Smooth muscle cell (in vitro differentiated cells): ENCODE results near the gene C16orf87. TPM values are rescaled to one million over a fixed set of nuclear protein-coding genes. Genes with fewer than 3 reads are reported as not detected.

Experiments
- DNase-seq: peaks from one replicate; lab custom pipeline; 2025; ENCODE audit not compliant: unreplicated experiment; lab: John Stamatoyannopoulos, UW
- H2AFZ ChIP-seq: fragments of 200-600 bp; sonication (generic); 2 replicates; pipeline ENCODE4 v1.6.0; 2016; ENCODE audit warnings: antibody characterized with exemption, low read depth, mild to moderate bottlenecking
- H3F3A ChIP-seq: fragments of 200-600 bp; sonication (generic); 2 replicates; pipeline ENCODE4 v1.6.0; 2017; ENCODE audit warnings: antibody characterized with exemption, low read depth
- H3K27ac ChIP-seq: fragments of 200-600 bp; sonication (generic); 2 replicates; pipeline ENCODE4 v1.5.1; 2016; ENCODE audit warnings: low read depth, mild to moderate bottlenecking
- H3K27me3 ChIP-seq: fragments of 200-600 bp; sonication (generic); 2 replicates; pipeline ENCODE4 v1.6.1; 2016; ENCODE audit warnings: low read depth, mild to moderate bottlenecking
- H3K36me3 ChIP-seq: fragments of 200-600 bp; sonication (generic); 2 replicates; pipeline ENCODE4 v1.5.1; 2016; ENCODE audit warnings: low read depth
- H3K4me1 ChIP-seq: fragments of 200-600 bp; sonication (generic); 2 replicates; pipeline ENCODE4 v1.5.1; 2016; ENCODE audit warnings: low read depth
- H3K4me2 ChIP-seq: fragments of 200-600 bp; sonication (generic); 2 replicates; pipeline ENCODE4 v1.6.0; 2016; ENCODE audit warnings: mild to moderate bottlenecking
- H3K4me3 ChIP-seq: fragments of 200-600 bp; sonication (generic); 2 replicates; pipeline ENCODE4 v1.5.1; 2016; ENCODE audit warnings: mild to moderate bottlenecking
- H3K79me2 ChIP-seq: fragments of 200-600 bp; sonication (generic); 2 replicates; pipeline ENCODE4 v1.6.0; 2016; ENCODE audit warnings: low read depth, mild to moderate bottlenecking
- H3K9ac ChIP-seq: fragments of 200-600 bp; sonication (generic); 2 replicates; pipeline ENCODE4 v1.6.0; 2016; ENCODE audit warnings: low read depth
- H3K9me3 ChIP-seq: fragments of 200-600 bp; sonication (generic); replicated peaks from 2 replicates; pipeline ENCODE4 v1.5.1; 2016; ENCODE audit warnings: low read depth
- H4K20me1 ChIP-seq: fragments of 200-600 bp; sonication (generic); 2 replicates; pipeline ENCODE4 v1.6.0; 2016; ENCODE audit warnings: low read depth
- WGBS: methylation state at CpG from one replicate; pipeline ENCODE4 v1.1.7; 2016; ENCODE audit warnings: low lambda C conversion rate; 5-methylcytosine and 5-hydroxymethylcytosine counted together
- polyA plus RNA-seq: library from polyadenylated mRNA; unstranded; fragments of >200 nt; fragmentation: Nextera tagmentation; extraction: Ambion mirVana; gene quantifications from 2 replicates; pipeline ENCODE4 v1.2.1, GENCODE V29; 2016
- total RNA-seq: library from RNA; depleted of rRNA; stranded (reverse); fragments of >200 nt; gene quantifications from 2 replicates; pipeline ENCODE4 v1.2.3, GENCODE V29; 2014
- TF ChIP-seq, protein P1 (sequence below): fragments of 200-600 bp; sonication (generic); IDR thresholded peaks from 2 replicates; pipeline ENCODE4 v1.5.1; 2017; ENCODE audit warnings: borderline replicate concordance, mild to moderate bottlenecking, antibody characterized with exemption; ENCODE audit not compliant: insufficient read depth, poor library complexity, severe bottlenecking

The C16orf87 gene
- total and polyA plus RNA-seq, 2 experiments from 2014 or later: 19.6 to 21.5 TPM

DNA sequence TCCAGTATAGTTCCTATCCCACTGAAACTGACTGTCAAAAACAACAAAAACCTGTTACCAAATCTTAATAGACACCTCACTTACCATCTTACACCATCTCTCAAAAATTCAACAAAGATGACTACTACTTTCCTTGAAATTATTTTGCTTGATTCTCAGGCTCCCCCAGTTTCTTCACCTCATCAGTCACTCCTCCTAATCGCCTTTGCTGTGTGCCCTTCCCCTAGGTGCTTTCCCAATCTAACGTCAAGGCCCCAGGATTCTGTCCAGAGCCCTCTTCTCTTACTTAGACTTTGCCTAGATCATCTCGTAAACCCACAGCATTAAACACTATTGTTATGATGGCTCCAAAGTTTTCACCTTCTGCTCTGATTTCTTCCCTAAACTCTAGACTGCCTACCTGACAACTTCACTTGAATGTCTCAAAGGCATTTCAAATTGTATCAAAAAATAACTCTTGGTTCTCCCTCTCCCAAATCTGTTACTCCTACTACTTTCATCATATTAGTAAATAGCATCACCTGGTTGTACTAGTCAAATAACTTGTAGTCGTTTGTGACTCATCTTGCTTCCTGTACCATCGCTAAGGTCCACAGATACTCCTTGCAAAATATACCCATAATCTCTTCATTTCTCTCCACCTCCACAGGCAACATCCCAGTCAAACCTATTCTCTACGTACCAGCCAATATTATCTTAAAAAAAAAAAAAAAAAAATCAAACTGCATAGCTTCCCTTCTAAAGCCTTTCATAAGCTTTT is 18.0 kb downstream of the C16orf87 start:
- no peak overlapping the region for H3K4me3 ChIP-seq
- no peaks in the 10 kb centered on the region for H3K36me3 ChIP-seq
- peaks cover 89% of the 10 kb centered on the region for H3K79me2 ChIP-seq
- H4K20me1 ChIP-seq: peaks cover 83% of the 10 kb centered on the region
- H3K9me3 ChIP-seq: peaks cover 8% of the 10 kb centered on the region
- no peaks in the 10 kb centered on the region for H3K27me3 ChIP-seq
- H3K9ac ChIP-seq: no peak overlapping the region
- no peak for DNase-seq
- H3K4me2 ChIP-seq: no peak overlapping the region
- H3K27ac ChIP-seq: no peak overlapping the region
- H3K4me1 ChIP-seq: no peaks in the 10 kb centered on the region
- TF ChIP-seq, protein P1, sequence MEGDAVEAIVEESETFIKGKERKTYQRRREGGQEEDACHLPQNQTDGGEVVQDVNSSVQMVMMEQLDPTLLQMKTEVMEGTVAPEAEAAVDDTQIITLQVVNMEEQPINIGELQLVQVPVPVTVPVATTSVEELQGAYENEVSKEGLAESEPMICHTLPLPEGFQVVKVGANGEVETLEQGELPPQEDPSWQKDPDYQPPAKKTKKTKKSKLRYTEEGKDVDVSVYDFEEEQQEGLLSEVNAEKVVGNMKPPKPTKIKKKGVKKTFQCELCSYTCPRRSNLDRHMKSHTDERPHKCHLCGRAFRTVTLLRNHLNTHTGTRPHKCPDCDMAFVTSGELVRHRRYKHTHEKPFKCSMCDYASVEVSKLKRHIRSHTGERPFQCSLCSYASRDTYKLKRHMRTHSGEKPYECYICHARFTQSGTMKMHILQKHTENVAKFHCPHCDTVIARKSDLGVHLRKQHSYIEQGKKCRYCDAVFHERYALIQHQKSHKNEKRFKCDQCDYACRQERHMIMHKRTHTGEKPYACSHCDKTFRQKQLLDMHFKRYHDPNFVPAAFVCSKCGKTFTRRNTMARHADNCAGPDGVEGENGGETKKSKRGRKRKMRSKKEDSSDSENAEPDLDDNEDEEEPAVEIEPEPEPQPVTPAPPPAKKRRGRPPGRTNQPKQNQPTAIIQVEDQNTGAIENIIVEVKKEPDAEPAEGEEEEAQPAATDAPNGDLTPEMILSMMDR: no peak
- H3F3A ChIP-seq: no peaks in the 10 kb centered on the region
- no peak overlapping the region for H2AFZ ChIP-seq
- WGBS: 85% methylated on average over 6 of the region's 6 CpGs

DNA sequence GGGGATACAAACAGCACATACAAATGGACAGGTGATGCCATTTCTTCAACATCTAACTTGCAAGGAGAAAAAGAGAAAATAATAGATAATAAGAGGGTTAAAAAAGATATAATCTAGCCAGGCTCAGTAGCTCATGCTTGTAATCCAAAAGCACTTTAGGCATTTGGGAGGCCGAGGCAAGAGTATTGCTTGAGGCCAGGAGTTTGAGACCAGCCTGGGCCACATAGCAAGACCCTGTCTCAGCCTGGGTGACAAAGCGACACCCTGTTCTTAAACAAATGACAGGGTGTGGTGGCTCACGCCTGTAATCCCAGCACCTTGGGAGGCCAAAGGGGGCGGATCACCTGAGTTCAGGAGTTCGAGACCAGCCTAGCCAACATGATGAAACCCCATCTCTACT is 19.3 kb downstream of the C16orf87 start:
- no peak overlapping the region for H3K4me3 ChIP-seq
- no peak overlapping the region for H2AFZ ChIP-seq
- no peak overlapping the region for H3K27ac ChIP-seq
- peaks cover 84% of the 10 kb centered on the region for H3K79me2 ChIP-seq
- H3K9ac ChIP-seq: no peak overlapping the region
- TF ChIP-seq, protein P1: no peak
- H3K4me1 ChIP-seq: no peaks in the 10 kb centered on the region
- peaks cover 8% of the 10 kb centered on the region for H3K9me3 ChIP-seq
- H4K20me1 ChIP-seq: peaks cover 81% of the 10 kb centered on the region
- no peaks in the 10 kb centered on the region for H3K36me3 ChIP-seq
- H3K27me3 ChIP-seq: no peaks in the 10 kb centered on the region
- H3F3A ChIP-seq: no peaks in the 10 kb centered on the region
- no peak overlapping the region for H3K4me2 ChIP-seq
- no peak for DNase-seq
- WGBS: 92% methylated on average over 5 of the region's 5 CpGs

DNA sequence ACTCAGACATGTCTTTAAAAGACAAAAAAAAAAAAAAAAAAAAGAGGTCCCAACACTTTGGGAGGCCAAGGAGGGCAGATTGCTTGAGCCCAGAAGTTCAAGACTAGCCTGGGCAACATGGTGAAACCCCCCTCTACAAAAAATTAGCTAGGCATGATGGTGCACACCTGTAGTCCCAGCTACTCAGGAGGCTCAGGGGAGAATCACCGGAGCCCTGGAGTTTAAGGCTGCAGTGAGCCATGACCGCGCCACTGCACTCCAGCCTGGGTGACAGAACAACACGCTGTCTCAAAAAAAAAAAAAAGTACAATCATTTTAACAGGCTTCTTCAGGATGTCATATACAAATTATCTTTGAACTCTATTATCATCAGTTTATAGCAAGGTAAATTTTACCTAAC is 22.0 kb downstream of the C16orf87 start:
- Histone ChIP-seq H3K27me3 (no peaks in the 10 kb centered on the region), H4K20me1 (peaks cover 62% of the 10 kb centered on the region), H3K79me2 (peaks cover 78% of the 10 kb centered on the region), H3K4me1 (no peaks in the 10 kb centered on the region), H3K4me2 (no peak overlapping the region), H3F3A (no peaks in the 10 kb centered on the region), H3K36me3 (no peaks in the 10 kb centered on the region), H3K9me3 (no peaks in the 10 kb centered on the region), H3K27ac (no peak overlapping the region), H3K4me3 (no peak overlapping the region), H2AFZ (no peak overlapping the region), H3K9ac (no peak overlapping the region)
- WGBS: 100% methylated on average over 4 of the region's 4 CpGs
- TF ChIP-seq, protein P1: no peak
- DNase-seq: no peak

DNA sequence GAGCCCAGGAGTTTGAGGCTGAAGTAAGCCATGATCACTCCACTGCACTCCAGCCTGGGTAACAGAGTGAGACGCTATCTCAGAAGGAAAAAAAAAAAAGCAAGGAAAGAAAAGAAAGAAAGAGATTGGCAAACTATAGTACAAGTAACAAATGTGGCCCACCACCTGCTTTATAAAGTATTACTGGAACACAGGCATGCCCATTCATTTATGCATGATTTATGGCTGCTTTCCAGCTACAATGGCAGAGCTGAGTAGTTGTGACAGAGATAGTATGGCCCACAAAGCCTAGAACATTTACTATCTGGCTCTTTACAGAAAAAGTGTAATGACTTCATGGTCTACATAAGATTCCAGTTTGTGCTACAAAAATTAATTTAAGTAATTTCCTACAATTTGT is 23.6 kb downstream of the C16orf87 start:
- H3K4me1 ChIP-seq: no peaks in the 10 kb centered on the region
- TF ChIP-seq, protein P1: no peak
- peaks cover 69% of the 10 kb centered on the region for H3K79me2 ChIP-seq

More for the DNA sequence above, 23.6 kb downstream of the C16orf87 start:
- H2AFZ ChIP-seq: no peak overlapping the region
- H3K36me3 ChIP-seq: no peaks in the 10 kb centered on the region
- WGBS: 100% methylated on average over 1 of the region's 1 CpG
- peaks cover 48% of the 10 kb centered on the region for H4K20me1 ChIP-seq
- no peak for DNase-seq
- H3K27ac ChIP-seq: no peak overlapping the region
- H3F3A ChIP-seq: no peaks in the 10 kb centered on the region
- no peak overlapping the region for H3K9ac ChIP-seq
- H3K27me3 ChIP-seq: no peaks in the 10 kb centered on the region
- H3K4me3 ChIP-seq: no peak overlapping the region
- H3K9me3 ChIP-seq: no peaks in the 10 kb centered on the region
- no peak overlapping the region for H3K4me2 ChIP-seq
